Chondrocyte (in vitro differentiated cells): Measurements from ENCODE around the gene PLRG1. TPM values are rescaled to one million over a fixed set of nuclear protein-coding genes. Genes with fewer than 3 reads are reported as not detected.

Experiments used
- DNase-seq: peaks from one replicate; pipeline ENCODE4 v3.0.0; 2021; ENCODE audit warnings: mixed read lengths, low spot score
- H3K27ac Mint-ChIP-seq: one replicate; pipeline ENCODE4 v1.8.0; 2021; ENCODE audit warnings: mild to moderate bottlenecking, moderate library complexity, mixed read lengths; ENCODE audit not compliant: unreplicated experiment
- H3K27me3 Mint-ChIP-seq: 2 replicates; pipeline ENCODE4 v1.8.0; 2021; ENCODE audit warnings: low read depth, mixed read lengths
- H3K36me3 Mint-ChIP-seq: 2 replicates; pipeline ENCODE4 v1.8.0; 2021; ENCODE audit warnings: low read depth, mixed read lengths
- H3K4me1 Mint-ChIP-seq: 2 replicates; pipeline ENCODE4 v1.8.0; 2021; ENCODE audit warnings: low read depth, mild to moderate bottlenecking, mixed read lengths
- H3K4me3 Mint-ChIP-seq: one replicate; pipeline ENCODE4 v1.8.0; 2021; ENCODE audit warnings: mild to moderate bottlenecking, moderate library complexity, mixed read lengths; ENCODE audit not compliant: unreplicated experiment
- H3K9me3 Mint-ChIP-seq: 2 replicates; pipeline ENCODE4 v1.8.0; 2021; ENCODE audit warnings: low read depth, mixed read lengths
- CTCF ChIP-seq: fragments of 200-600 bp; sonication (generic); IDR thresholded peaks from 2 replicates; pipeline ENCODE4 v1.5.0; 2021; ENCODE audit warnings: antibody characterized with exemption, mild to moderate bottlenecking, moderate library complexity
- total RNA-seq: library from RNA; stranded (reverse); gene quantifications from 3 replicates; pipeline ENCODE4 v1.2.1, GENCODE V29; 2021

The PLRG1 gene
- total RNA-seq, 1 donor from 2014 or later = 70.3 TPM

- Mint-ChIP-seq H3K36me3 (no peaks in the 10 kb centered on the region), H3K4me1 (peaks cover 3% of the 10 kb centered on the region), H3K9me3 (no peaks in the 10 kb centered on the region), H3K27me3 (peaks cover 29% of the 10 kb centered on the region), H3K27ac (no peak overlapping the region), H3K4me3 (no peak overlapping the region)
- TF ChIP-seq CTCF = no peak
- DNase-seq = no peak
These were observed 8.9 kb upstream of the PLRG1 start for GRCh38 chr4:154559141-154559493.

- H3K27ac Mint-ChIP-seq = no peak overlapping the region
- peaks cover 9% of the 10 kb centered on the region for H3K27me3 Mint-ChIP-seq
- no peak overlapping the region for H3K4me3 Mint-ChIP-seq
- H3K9me3 Mint-ChIP-seq = no peaks in the 10 kb centered on the region
- peaks cover 16% of the 10 kb centered on the region for H3K4me1 Mint-ChIP-seq
- no peak for DNase-seq
- H3K36me3 Mint-ChIP-seq = peaks cover 4% of the 10 kb centered on the region
- peak; percentile 95 for TF ChIP-seq CTCF
These were observed 1.9 kb upstream of the PLRG1 start for GRCh38 chr4:154551872-154552686.

- no peak overlapping the region for H3K27ac Mint-ChIP-seq
- TF ChIP-seq CTCF = peak; percentile 38
- DNase-seq = no peak
- H3K4me3 Mint-ChIP-seq = no peak overlapping the region
- peaks cover 28% of the 10 kb centered on the region for H3K36me3 Mint-ChIP-seq
- no peaks in the 10 kb centered on the region for H3K27me3 Mint-ChIP-seq
- H3K4me1 Mint-ChIP-seq = peaks cover 16% of the 10 kb centered on the region
- H3K9me3 Mint-ChIP-seq = peaks cover 3% of the 10 kb centered on the region
These were observed 4.5 kb downstream of the PLRG1 start for GRCh38 chr4:154545689-154546088.

- DNase-seq = no peak
- Mint-ChIP-seq H3K27me3 (no peaks in the 10 kb centered on the region), H3K9me3 (peaks cover 3% of the 10 kb centered on the region), H3K4me1 (no peaks in the 10 kb centered on the region), H3K4me3 (no peak overlapping the region), H3K36me3 (peaks cover 44% of the 10 kb centered on the region), H3K27ac (no peak overlapping the region)
- TF ChIP-seq CTCF = no peak
These were observed 7.8 kb downstream of the PLRG1 start for GRCh38 chr4:154542271-154542879.

GRCh38 chr4:154534296-154534695 is 15.9 kb downstream of the PLRG1 start:
- no peaks in the 10 kb centered on the region for H3K4me1 Mint-ChIP-seq
- DNase-seq = no peak
- H3K9me3 Mint-ChIP-seq = no peaks in the 10 kb centered on the region
- H3K27ac Mint-ChIP-seq = no peak overlapping the region
- H3K27me3 Mint-ChIP-seq = peaks cover 2% of the 10 kb centered on the region
- TF ChIP-seq CTCF = no peak
- peaks cover 16% of the 10 kb centered on the region for H3K36me3 Mint-ChIP-seq
- H3K4me3 Mint-ChIP-seq = no peak overlapping the region
